Astrocyte of the hippocampus (primary cell): ENCODE measurements around the gene TXNDC5.
A peak's percentile ranks its signal among the peaks of the same experiment; 100 is the strongest.
"Not testable (repeated sequence)": the region's sequence is repeated elsewhere in the genome, so short reads cannot be mapped to it uniquely, and the experiment has no call there.

Source experiments
- DNase-seq: peaks from one replicate; pipeline ENCODE4 v3.0.0; 2011; ENCODE audit warnings: low read depth, low spot score

The TXNDC5 gene

GRCh38 chr6:7914311-7914710, 3.7 kb upstream of the TXNDC5 start:
- DNase-seq, result no peak

- no peak for DNase-seq
Observed at GRCh38 chr6:7912736-7913517, 2.3 kb upstream of the TXNDC5 start.

- DNase-seq, result no peak
Observed at GRCh38 chr6:7912024-7912423, 1.4 kb upstream of the TXNDC5 start.

GRCh38 chr6:7911345-7911725, 747 bp upstream of the TXNDC5 start:
- no peak for DNase-seq

GRCh38 chr6:7910298-7910653, 312 bp downstream of the TXNDC5 start:
- no peak for DNase-seq

- DNase-seq, result peak; percentile 72
Observed at GRCh38 chr6:7909323-7910276, 988 bp downstream of the TXNDC5 start.

GRCh38 chr6:7907159-7907558, 3.4 kb downstream of the TXNDC5 start:
- DNase-seq, result no peak

- DNase-seq, result no peak
Observed at GRCh38 chr6:7906741-7907140, 3.8 kb downstream of the TXNDC5 start.

GRCh38 chr6:7905416-7905815, 5.2 kb downstream of the TXNDC5 start:
- DNase-seq, result no peak

GRCh38 chr6:7904654-7905319, 5.8 kb downstream of the TXNDC5 start:
- DNase-seq, result no peak

- no peak for DNase-seq
Observed at GRCh38 chr6:7903673-7904072, 6.9 kb downstream of the TXNDC5 start.

GRCh38 chr6:7902867-7903266, 7.7 kb downstream of the TXNDC5 start:
- no peak for DNase-seq

GRCh38 chr6:7902221-7902620, 8.4 kb downstream of the TXNDC5 start:
- no peak for DNase-seq

GRCh38 chr6:7901780-7902179, 8.8 kb downstream of the TXNDC5 start:
- no peak for DNase-seq

- DNase-seq, result no peak
Observed at GRCh38 chr6:7901056-7901455, 9.5 kb downstream of the TXNDC5 start.

- DNase-seq, result no peak
Observed at GRCh38 chr6:7900621-7901020, 10.0 kb downstream of the TXNDC5 start.

- DNase-seq, result peak; percentile 41
Observed at GRCh38 chr6:7899889-7900213, 10.7 kb downstream of the TXNDC5 start.

GRCh38 chr6:7899101-7899888, 11.3 kb downstream of the TXNDC5 start:
- DNase-seq, result peak; percentile 28

GRCh38 chr6:7898193-7898586, 12.4 kb downstream of the TXNDC5 start:
- DNase-seq, result not testable (repeated sequence)

- no peak for DNase-seq
Observed at GRCh38 chr6:7897461-7898192, 13.0 kb downstream of the TXNDC5 start.

GRCh38 chr6:7896465-7896987, 14.1 kb downstream of the TXNDC5 start:
- no peak for DNase-seq
